HCT116 (cell line): ENCODE results near the gene GARIN1A.

Source experiments
- ATF3 ChIP-seq: IDR thresholded peaks from 2 replicates; pipeline ENCODE4 v1.6.1; 2012
- CTCF ChIP-seq, 3 experiments: fragments of 200-600 bp in 1 of 3; sonication (generic) in 1 of 3; IDR thresholded peaks in 2 of 3; conservative IDR thresholded peaks in 1 of 3; 2 replicates each; pipeline ENCODE4 v1.5.1; 2012 to 2017; ENCODE audit warnings: low read depth in 2 of 3, low read length in 2 of 3, antibody characterized with exemption in 1 of 3, borderline replicate concordance in 1 of 3, control low read depth in 1 of 3, mild to moderate bottlenecking in 1 of 3, mixed read lengths in 1 of 3, mixed run types in 1 of 3, moderate library complexity in 1 of 3; ENCODE audit not compliant: insufficient read depth in 1 of 3
- EZH2 ChIP-seq: fragments of 200-600 bp; sonication (generic); IDR thresholded peaks from 2 replicates; pipeline ENCODE4 v1.6.1; 2017; ENCODE audit warnings: antibody characterized with exemption, mixed run types
- FOSL1 ChIP-seq: IDR thresholded peaks from 2 replicates; pipeline ENCODE4 v1.6.1; 2012; ENCODE audit warnings: low read depth
- JUND ChIP-seq: IDR thresholded peaks from 2 replicates; pipeline ENCODE4 v1.6.1; 2012
- MAX ChIP-seq: IDR thresholded peaks from 2 replicates; pipeline ENCODE4 v1.6.1; 2012
- POLR2A ChIP-seq: IDR thresholded peaks from 2 replicates; pipeline ENCODE4 v1.7.0; 2011; ENCODE audit warnings: borderline replicate concordance; ENCODE audit not compliant: insufficient read depth, insufficient read length; ENCODE audit errors: extremely low read depth
- POLR2AphosphoS5 ChIP-seq: IDR thresholded peaks from 2 replicates; pipeline ENCODE4 v1.6.1; 2011; ENCODE audit warnings: mild to moderate bottlenecking, low read depth, low read length, moderate library complexity
- TCF7L2 ChIP-seq: IDR thresholded peaks from 2 replicates; pipeline ENCODE4 v1.7.0; 2011; ENCODE audit warnings: borderline replicate concordance, inconsistent platforms; ENCODE audit not compliant: insufficient read depth, insufficient read length; ENCODE audit errors: extremely low read depth
- ZFX ChIP-seq: fragments of 450-650 bp; IDR thresholded peaks from 2 replicates; pipeline ENCODE4 v1.6.1; 2017

GRCh38 chr7:128697302-128697905 lies 25.3 kb downstream of the GARIN1A start:
- no peak for TF ChIP-seq CTCF (IDR thresholded peaks at IDR 0.05 in 2 of 3, conservative IDR thresholded peaks at IDR 0.05 in 1 of 3; ENCODE audit: borderline replicate concordance in 1 of 3, insufficient read depth in 1 of 3, low read depth in 2 of 3, low read length in 2 of 3)
- TF ChIP-seq TCF7L2 = no peak
- TF ChIP-seq EZH2 = no peak
- no peak for TF ChIP-seq POLR2AphosphoS5
- TF ChIP-seq POLR2A = no peak
- TF ChIP-seq MAX = no peak
- no peak for TF ChIP-seq JUND
- TF ChIP-seq ATF3 = no peak
- TF ChIP-seq FOSL1 = no peak
- no peak for TF ChIP-seq ZFX
